Measurements from ENCODE around the gene CTSA.

CTSA gene

DNA sequence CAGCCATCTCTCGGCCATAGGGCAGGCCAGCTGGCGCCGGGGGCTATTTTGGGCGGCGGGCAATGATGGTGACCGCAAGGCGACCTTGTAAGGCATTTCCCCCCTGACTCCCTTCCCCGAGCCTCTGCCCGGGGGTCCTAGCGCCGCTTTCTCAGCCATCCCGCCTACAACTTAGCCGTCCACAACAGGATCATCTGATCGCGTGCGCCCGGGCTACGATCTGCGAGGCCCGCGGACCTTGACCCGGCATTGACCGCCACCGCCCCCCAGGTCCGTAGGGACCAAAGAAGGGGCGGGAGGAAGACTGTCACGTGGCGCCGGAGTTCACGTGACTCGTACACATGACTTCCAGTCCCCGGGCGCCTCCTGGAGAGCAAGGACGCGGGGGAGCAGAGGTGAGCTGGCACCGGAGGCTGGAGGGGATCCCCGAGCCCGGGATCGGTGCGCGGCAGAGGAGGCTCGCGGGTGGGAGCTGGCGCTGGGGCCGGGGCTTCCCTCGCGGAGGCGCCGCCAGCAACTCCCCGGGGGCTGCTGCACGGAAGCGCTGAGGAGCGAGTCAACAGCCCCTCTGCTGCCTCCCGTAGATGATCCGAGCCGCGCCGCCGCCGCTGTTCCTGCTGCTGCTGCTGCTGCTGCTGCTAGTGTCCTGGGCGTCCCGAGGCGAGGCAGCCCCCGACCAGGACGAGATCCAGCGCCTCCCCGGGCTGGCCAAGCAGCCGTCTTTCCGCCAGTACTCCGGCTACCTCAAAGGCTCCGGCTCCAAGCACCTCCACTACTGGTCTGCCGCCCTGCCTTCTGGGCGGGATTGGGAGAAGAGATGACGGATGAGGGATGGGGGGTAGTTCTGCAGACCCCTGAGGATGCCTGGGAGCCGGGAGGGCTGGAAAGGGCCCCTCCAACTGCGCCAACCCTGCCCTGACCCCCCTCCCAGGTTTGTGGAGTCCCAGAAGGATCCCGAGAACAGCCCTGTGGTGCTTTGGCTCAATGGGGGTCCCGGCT, at the start of gene CTSA, which contains the start of gene NEURL2:
CTSA (plus strand) TSS at position 351 of the 999 bp plus-strand sequence; CDS start at position 585, 234 bp downstream.
NEURL2 (minus strand) TSS at position 224 of the 999 bp plus-strand sequence; CDS start at position 7, 217 bp downstream.
- in situ Hi-C loops (cut with HindIII; ENCODE audit: low sequenced_read_pairs): loop anchor here (5.0 kb wide), 1 partner anchor 51 kb away; no protein-coding TSS in a partner anchor

DNA sequence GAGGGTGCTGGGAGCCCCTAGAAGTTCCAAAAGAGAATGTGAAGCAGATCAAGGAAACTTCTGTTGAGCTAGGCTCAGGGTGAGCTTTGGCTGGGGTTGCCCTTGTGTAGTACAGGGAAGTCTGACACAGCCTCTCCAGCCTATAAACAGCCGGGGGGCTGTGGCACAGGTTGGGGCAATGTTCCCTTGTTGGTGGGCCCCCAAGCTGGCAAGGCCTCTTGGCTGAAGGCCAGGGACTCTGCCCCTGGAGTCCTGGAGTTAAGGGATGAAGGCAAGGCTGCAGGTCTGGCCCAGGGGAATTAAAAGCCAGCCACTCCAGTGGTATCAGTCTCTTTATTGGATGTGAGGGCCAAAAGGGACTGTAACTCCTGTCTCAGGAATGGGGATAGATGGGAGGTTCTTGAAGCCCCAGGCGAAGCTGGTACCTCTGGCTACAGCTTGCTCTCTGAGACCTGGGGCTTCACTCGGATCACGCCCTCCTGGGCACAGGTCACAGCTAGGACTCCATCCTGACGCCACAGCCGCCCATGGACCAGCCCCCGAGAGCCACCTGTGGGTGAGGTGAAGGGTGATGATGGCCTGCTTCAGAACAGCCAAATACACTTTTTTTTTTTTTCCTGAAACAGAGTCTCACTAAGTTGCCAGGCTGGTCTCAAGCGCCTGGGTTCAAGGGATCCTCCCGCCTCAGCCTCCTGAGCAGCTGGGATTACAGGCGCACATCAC, 49.6 kb upstream of the CTSA start:
- in situ Hi-C loops (cut with HindIII; ENCODE audit: low sequenced_read_pairs): no loop called here

DNA sequence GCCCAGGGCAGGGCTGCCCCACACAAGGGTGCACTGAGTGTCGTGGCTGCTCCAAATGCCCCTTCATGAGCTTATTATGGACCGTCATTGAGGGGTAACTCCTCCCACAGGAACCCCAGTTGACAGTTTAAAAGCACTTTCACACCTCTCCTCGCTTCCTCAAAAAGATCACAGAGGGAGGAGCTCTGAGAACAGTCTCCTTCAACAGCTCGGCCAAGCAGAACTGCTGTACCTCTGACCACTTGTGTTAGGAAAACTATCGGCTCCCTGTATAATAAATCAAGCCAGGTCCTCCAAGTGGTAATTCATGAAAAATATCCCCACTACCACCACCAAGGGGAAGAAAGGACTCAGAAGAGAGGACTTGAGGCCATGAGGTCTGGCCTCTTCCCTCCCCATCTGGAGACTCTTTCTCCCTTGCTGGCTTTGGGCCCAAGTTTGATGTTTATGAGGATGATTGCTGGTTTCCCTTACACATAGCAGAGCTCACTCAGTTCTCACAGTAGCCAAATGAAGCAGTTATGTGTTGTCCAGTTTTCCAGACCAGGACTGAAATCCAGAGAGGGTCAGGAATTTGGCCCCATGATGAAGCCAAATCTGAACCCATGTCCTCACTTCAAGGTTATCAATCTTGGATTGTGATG, 48.8 kb upstream of the CTSA start:
- in situ Hi-C loops (cut with HindIII; ENCODE audit: low sequenced_read_pairs): no loop called here

DNA sequence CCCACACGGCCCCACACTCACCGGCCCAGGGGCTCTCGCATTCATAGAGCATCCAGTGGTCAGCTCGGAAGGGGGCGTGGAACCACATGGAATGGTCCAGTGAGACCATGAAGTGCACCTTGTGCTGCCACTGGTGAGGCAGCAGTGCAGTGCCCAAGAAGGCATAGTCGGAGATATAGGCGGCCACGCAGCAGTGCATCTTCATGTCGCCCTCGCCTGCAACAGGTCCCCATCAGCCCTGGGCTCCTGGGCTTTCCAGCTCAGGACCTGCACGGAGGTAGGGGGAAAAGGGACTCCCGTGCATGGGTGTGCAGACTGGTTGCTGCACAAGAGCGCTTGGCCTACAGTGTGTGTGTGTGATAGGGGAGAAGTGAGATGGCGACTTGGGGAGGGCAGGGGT, 47.6 kb upstream of the CTSA start:
- in situ Hi-C loops (cut with HindIII; ENCODE audit: low sequenced_read_pairs): no loop called here

DNA sequence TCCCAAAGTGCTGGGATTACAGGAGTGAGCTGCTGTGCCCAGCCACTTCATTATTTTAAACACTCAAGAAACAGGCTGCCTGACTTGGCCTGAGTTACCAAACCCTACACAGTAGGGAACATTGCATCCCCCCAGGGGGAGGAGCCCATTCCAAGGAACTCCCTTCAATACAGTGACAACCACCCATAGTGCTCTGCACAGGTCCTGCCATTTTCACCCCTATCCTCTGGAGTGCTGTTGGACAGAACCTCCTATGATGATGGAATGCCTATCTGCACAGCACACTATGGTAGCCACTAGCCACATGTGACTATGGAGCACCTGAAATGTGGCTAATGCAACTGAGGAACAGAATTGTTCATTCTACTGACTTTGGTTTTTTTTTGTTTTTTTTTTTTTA, 45.7 kb upstream of the CTSA start:
- in situ Hi-C loops (cut with HindIII; ENCODE audit: low sequenced_read_pairs): no loop called here

DNA sequence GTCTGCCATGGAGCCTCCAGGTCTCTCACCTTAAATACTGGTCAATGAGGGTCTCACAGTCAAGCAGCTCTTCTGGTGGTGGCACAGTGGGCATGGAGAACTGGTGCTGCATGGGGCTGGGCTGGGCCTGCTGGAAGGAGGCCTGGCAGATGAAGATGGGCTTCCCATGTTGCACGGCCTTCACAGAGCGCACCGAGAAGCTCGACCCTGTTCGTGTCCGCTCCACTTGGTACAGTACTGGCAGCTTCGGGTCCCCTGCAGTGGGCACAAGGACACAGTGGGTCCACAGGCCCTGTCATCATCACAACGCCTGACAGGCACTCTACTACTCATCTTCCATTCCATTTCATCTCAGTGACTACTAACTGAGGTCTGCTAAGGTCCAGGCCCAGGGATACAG, 42.7 kb upstream of the CTSA start:
- in situ Hi-C loops (cut with HindIII; ENCODE audit: low sequenced_read_pairs): no loop called here

DNA sequence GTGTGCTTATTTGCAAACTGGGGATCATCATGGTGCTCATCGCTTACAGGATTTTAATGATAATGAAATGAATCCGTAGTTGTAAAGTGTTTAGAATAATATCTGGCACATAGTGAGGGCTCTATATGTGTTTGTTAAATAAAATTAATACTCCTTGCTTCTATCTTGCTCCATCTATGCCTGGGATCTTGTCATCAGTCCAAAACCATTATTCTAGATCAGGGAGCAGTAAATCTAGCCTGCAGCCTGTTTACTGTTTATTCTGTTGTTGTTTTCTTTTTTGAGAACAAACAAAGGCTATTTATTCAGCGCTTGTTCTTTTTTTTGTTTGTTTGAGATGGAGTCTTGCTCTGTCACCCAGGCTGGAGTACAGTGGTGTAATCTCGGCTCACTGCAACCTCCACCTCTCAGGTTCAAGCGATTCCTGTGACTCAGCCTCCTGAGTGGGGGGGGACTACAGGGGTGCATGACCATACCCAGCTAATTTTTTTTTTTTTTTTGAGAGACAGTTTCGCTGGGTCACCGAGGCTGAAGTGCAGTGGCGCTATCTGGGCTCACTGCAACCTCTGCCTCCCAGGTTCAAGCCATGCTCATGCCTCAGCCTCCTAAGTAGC, 42.1 kb upstream of the CTSA start:
- in situ Hi-C loops (cut with HindIII; ENCODE audit: low sequenced_read_pairs): no loop called here

DNA sequence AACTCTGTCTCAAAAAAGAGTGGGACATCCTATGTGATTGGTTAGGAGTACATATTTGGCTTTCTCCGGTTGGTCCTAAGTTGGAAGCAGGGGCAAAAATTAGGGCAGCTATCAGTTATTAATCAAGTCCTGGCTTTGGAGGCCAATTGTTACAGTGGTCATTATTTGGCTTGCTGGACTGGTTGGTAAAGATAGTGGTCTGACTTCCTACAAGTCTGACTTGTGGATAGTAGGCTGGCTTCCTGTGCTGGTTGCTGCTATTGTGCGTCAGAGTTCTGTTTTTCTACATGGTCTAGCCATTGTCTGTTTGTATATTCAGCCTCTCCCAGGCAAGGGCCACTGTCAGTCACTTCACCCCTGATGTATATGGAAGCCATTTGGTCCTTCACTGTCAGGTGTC, 40.9 kb upstream of the CTSA start:
- in situ Hi-C loops (cut with HindIII; ENCODE audit: low sequenced_read_pairs): no loop called here

DNA sequence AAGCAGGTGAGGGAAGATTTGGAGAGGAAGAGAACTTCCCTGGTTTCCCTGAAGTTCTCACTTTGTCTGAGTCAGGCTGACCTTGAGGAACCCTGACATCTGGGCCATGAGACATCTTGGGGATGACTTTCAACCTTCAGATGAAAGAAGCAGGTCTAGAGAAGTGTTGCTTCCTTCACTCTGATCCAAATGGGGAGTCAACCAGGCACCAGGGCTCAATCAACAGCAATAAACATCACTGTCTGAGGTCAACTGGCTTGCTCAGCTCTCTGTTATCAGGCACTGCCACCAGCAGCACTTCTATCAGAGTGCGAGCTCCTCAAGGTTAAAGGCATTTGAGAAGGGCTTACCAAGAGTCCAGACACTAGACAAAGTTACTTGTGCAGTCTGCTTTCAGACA, 40.2 kb upstream of the CTSA start:
- in situ Hi-C loops (cut with HindIII; ENCODE audit: low sequenced_read_pairs): no loop called here

DNA sequence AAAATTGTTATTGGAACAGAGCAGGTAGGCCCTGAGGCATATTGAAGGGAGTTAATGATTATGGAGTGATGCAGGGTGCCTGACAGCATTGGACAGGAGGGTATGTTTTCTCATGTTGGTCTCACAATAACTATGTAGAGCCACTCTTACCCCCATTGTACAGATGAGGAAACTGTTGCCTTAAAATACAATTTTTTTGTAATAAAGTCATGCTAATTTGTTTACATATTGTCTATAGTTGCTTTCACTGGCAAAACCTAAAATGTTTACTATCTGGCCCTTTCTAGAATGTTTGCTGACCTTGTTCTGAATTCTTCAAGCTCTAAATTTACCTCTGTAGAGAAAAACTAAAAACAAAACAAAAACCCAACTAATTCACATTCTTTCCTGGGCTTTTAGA, 39.6 kb upstream of the CTSA start:
- in situ Hi-C loops (cut with HindIII; ENCODE audit: low sequenced_read_pairs): no loop called here

DNA sequence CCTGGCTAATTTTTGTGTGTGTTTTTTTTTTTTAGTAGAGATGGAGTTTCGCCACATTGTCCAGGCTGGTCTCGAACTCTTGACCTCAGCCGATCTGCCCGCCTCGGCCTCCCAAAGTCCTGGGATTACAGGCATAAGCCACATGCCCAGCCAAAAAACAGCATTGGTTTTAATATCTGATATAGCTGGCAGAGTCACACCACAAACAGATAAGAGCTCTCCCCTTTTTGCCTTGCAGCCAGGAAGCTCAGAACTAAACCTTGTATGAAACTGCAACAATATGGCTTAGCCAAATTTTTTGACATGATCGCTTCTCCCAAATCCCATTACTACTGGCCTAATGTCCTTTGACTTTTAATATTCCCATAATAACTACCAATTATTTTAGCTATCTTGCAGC, 38.8 kb upstream of the CTSA start:
- in situ Hi-C loops (cut with HindIII; ENCODE audit: low sequenced_read_pairs): no loop called here

DNA sequence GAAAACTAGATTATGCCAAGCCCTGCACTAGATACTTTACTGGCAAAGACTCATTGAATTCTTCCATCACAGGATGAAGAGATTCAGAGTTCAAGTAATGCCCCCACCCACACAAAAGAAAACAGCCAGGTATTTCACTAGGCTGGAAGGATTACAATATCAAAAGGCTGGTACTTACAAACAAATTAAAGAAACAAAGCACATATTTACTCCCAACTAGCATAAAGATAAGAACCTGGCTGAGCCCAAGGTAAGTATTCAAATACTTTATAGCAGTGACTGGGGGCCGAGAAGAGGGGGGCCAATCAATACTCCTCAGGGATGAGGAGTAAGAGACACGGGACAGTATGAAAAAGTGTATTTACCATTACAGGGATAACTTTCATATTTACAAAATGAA, 37.7 kb upstream of the CTSA start:
- in situ Hi-C loops (cut with HindIII; ENCODE audit: low sequenced_read_pairs): no loop called here

DNA sequence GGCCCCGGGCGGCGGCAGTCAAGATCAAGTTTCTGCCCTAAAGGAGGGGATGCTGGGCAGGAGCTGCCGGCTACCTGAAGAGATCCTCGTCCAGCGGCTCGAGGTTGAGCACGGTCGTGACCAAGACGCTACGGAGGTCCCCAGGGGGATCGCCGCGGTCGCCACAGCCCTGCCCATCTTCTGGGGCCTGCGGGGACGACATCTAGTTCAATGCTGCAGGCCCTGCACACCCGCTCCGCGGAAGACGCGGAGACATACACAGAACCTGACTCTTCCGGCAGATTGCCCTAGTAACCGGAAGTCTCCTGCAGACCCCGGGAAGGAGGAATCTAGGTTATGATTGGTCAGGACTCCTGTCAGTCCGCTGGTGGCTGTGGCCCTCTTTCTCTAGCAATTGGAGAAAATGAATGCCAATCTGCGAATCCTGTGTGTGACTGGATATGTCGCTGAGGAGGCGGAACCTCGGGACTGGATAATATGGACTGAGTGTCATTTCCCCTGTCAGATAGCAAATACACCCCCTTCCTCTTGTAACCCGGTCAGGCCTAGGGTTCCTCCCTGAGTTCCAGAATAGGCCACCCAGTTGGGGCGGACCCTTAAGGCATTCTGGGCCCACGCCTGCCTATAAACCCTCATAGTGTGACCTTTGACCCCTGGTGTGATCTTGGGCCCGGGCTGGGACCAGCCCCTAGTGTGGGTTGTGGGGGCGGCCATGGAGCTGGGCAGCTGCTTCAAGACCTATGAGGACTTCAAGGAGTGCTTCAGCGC, 33.8 kb upstream of the CTSA start, which contains the start of the genes ACOT8 and ZSWIM3:
ACOT8 (minus strand) TSS at position 279 of the 768 bp plus-strand sequence; CDS start at position 202, 77 bp downstream.
ZSWIM3 (plus strand) TSS at position 501 of the 768 bp plus-strand sequence; CDS start at position 713, 212 bp downstream.
- in situ Hi-C loops (cut with HindIII; ENCODE audit: low sequenced_read_pairs): no loop called here

DNA sequence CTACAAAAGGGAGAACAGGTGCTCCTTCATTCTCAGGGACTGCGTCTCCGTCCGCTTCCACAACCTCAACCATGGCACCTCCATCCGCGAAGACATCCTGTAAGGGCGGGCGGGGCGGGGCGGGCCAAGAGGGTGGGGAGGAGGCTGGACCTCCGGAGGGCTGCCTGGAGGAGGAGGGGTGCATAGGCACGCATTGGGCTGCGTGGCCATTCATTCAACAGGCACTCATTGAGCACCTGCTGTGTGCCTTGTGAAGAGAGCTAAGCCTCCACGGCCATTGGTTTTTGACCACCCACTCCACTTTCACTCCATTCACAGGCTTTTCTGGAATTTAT, 33.3 kb upstream of the CTSA start:
- in situ Hi-C loops (cut with HindIII; ENCODE audit: low sequenced_read_pairs): no loop called here

DNA sequence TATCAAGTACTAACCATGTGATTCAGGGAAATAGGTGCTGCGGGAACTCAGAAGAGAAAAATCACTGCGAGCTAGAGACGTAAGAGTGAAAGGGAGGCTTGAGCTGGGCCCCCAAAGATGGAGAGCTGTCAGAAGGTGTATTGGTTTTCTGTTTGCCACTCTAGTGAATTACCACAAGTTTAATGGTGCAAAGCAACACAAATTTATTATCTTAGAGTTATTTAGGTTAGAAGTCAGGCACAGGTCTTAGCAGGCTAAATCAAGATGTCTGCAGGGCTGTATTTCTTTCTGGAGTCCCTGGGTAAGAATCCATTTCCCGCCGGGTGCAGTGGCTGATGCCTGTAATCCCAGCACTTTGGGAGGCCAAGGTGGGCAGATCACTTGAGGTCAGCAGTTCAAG, 31.2 kb upstream of the CTSA start:
- in situ Hi-C loops (cut with HindIII; ENCODE audit: low sequenced_read_pairs): no loop called here

DNA sequence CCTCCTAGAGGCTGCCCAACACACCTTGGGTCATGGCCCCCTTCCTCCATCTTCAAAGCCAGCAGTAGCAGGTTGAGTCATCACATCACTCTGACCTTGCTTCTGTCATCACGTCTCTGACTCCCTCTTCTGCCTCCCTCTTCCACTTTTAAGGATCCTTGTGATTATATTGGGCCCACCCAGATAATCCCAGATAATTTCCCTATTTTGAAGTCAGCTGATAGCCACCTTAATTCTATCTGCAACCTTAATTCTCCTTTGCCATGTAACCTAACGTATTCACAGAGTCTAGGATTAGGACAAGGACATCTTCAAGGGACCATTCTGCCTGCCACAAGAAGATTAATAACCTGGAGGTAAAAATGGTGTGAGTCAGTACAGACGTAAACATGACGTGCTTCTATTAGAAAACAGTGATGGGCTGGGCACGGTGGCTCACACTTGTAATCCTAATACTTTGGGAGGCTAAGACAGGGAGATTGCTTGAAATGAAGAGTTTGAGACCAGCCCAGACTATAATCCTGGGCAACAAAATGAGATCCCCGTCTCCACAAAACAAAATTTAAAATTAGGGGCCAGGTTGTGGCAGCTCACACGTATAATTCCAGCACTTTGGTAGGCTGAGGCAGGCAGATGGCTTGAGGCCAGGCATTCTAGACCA, 30.4 kb upstream of the CTSA start:
- in situ Hi-C loops (cut with HindIII; ENCODE audit: low sequenced_read_pairs): no loop called here

DNA sequence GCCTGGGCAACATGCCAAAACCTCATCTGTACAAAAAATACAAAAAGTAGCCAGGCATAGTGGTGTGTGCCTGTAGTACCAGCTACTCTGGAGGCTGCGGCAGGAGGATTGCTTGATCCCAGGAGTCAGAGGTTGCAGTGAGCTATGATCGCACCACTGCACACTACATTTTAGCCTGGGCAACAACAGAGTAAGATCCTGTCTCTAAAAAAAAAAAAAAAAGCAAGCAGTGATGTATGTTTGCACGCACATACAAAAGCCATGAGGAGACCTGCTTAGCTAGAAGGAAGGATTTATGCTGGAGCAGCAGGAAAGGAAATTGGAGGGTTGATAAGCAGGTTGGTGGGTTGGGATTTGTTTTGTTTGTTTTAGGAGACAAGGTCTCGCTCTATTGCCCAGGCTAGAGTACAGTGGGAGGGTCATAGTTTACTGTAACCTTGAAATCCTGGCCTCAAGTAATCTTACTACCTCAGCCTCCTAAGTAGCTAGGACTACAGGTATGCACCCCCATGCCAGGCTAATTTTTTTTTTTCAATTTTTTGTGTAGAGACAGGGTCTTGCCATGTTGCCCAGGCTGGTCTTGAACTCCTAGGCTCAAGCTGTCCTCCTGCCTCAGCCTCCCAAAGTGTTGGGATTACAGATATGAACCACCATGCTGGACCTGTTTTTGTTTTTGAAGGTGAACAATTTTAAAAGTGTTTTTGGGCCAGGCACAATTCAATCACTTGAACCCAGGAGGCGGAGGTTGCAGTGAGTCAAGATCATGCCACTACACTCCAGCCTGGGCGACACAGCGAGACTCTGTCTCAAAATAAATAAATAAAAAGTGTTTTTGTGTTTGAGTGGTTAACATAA, 29.7 kb upstream of the CTSA start:
- in situ Hi-C loops (cut with HindIII; ENCODE audit: low sequenced_read_pairs): no loop called here
